Osteoblast (primary cell): ENCODE data around the gene GTPBP2. TPM values are rescaled to one million over a fixed set of nuclear protein-coding genes. Genes with fewer than 3 reads are reported as not detected.

Experiments
- DNase-seq: peaks from one replicate; pipeline ENCODE4 v3.0.0; 2011; ENCODE audit warnings: low spot score, mixed read lengths; ENCODE audit not compliant: insufficient read length; ENCODE audit errors: missing footprints
- H2AFZ ChIP-seq: 2 replicates; pipeline ENCODE4 v1.6.0; 2011; ENCODE audit warnings: mild to moderate bottlenecking, low read length
- H3K27ac ChIP-seq: 2 replicates; pipeline ENCODE4 v1.5.1; 2011; ENCODE audit warnings: mild to moderate bottlenecking, low read depth, low read length, moderate library complexity
- H3K27me3 ChIP-seq: 2 replicates; pipeline ENCODE4 v1.6.0; 2012; ENCODE audit warnings: mild to moderate bottlenecking, control low read depth, inconsistent platforms, low read length, moderate library complexity; ENCODE audit not compliant: insufficient read depth
- H3K36me3 ChIP-seq: 2 replicates; pipeline ENCODE4 v1.5.1; 2011; ENCODE audit warnings: mild to moderate bottlenecking, low read length, control low read depth, moderate library complexity; ENCODE audit not compliant: insufficient read depth
- H3K4me1 ChIP-seq: 2 replicates; pipeline ENCODE4 v1.5.1; 2011; ENCODE audit warnings: mild to moderate bottlenecking, low read length, control low read depth, moderate library complexity; ENCODE audit not compliant: insufficient read depth
- H3K4me2 ChIP-seq: 2 replicates; pipeline ENCODE4 v1.6.0; 2011; ENCODE audit warnings: mild to moderate bottlenecking, low read length; ENCODE audit not compliant: insufficient read depth
- H3K4me3 ChIP-seq: fragments of 200-600 bp; sonication (generic); 3 replicates; pipeline ENCODE4 v1.5.1; 2012; ENCODE audit warnings: mild to moderate bottlenecking, low read length, inconsistent platforms; ENCODE audit not compliant: insufficient read depth
- H3K79me2 ChIP-seq: 2 replicates; pipeline ENCODE4 v1.6.0; 2012; ENCODE audit warnings: mild to moderate bottlenecking, low read length, control low read depth, inconsistent platforms; ENCODE audit not compliant: insufficient read depth
- H3K9me3 ChIP-seq: 2 replicates; pipeline ENCODE4 v1.5.1; 2011; ENCODE audit warnings: low read depth, low read length, control low read depth
- H4K20me1 ChIP-seq: 2 replicates; pipeline ENCODE4 v1.6.0; 2012; ENCODE audit warnings: mild to moderate bottlenecking, low read length, control low read depth; ENCODE audit not compliant: insufficient read depth
- total RNA-seq: library from RNA; depleted of rRNA; stranded (reverse); fragments of >200 nt; gene quantifications from 2 replicates; pipeline ENCODE4 v1.2.3, GENCODE V29; 2012
- TF ChIP-seq, protein P1 (sequence below): IDR thresholded peaks from 2 replicates; pipeline ENCODE4 v1.5.1; 2011; ENCODE audit warnings: mild to moderate bottlenecking, low read depth, low read length, moderate library complexity; ENCODE audit errors: extremely low read depth

Gene GTPBP2
- total RNA-seq, 1 donor, result 84.0 TPM

DNA sequence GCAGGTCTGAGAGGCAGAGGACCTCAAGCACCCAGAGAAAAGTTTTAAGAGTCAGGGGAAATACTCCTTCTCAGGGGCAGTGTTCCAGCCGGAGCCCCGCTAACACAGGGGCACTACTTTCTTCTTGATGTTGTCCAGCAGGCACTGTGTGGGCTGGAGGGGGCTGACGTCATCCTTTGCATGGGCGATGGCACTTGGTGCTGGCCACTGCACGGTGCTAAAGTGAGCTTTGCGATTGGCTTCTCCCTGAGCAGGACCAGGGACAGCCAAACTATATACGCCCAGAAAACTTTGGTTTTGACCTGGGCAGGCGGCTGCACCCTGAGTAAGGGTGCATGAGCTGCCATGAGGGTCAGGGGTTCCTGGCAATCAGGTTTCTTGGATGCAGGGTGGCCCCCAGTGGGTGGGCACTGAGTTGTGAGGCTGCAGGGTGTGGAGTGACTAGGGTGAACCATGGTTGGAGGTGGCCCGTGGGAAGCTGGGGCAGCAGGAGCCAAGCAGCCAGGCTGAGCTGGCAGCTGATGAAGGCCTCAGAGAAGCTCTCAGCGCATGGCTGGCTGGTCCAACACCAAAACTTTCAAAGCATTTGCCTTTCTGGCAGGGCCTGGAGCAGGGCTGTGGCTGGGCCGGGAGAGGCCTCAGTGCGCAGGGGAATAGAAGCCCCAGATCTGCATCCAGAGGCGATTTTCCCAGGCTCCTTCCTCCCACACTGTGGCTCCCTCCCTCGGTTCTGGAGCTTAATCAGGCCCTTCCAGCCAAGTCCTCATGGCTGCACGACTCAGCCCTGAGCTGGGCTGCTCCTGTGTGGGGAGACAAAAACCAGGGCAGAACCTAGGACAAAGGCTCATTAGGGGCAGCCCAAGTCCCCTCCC lies 40.2 kb upstream of the GTPBP2 start:
- no peak overlapping the region for H3K4me3 ChIP-seq
- H3K36me3 ChIP-seq, result peaks cover 24% of the 10 kb centered on the region
- TF ChIP-seq, protein P1, sequence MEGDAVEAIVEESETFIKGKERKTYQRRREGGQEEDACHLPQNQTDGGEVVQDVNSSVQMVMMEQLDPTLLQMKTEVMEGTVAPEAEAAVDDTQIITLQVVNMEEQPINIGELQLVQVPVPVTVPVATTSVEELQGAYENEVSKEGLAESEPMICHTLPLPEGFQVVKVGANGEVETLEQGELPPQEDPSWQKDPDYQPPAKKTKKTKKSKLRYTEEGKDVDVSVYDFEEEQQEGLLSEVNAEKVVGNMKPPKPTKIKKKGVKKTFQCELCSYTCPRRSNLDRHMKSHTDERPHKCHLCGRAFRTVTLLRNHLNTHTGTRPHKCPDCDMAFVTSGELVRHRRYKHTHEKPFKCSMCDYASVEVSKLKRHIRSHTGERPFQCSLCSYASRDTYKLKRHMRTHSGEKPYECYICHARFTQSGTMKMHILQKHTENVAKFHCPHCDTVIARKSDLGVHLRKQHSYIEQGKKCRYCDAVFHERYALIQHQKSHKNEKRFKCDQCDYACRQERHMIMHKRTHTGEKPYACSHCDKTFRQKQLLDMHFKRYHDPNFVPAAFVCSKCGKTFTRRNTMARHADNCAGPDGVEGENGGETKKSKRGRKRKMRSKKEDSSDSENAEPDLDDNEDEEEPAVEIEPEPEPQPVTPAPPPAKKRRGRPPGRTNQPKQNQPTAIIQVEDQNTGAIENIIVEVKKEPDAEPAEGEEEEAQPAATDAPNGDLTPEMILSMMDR, result no peak
- H3K79me2 ChIP-seq, result no peaks in the 10 kb centered on the region
- H3K9me3 ChIP-seq, result no peaks in the 10 kb centered on the region
- H3K4me1 ChIP-seq, result peaks cover 37% of the 10 kb centered on the region
- no peak overlapping the region for H2AFZ ChIP-seq
- no peaks in the 10 kb centered on the region for H4K20me1 ChIP-seq
- peak overlapping the region; percentile 40 for H3K4me2 ChIP-seq
- H3K27me3 ChIP-seq, result no peaks in the 10 kb centered on the region
- peak; percentile 95 for DNase-seq
- peak overlapping the region; percentile 48 for H3K27ac ChIP-seq

DNA sequence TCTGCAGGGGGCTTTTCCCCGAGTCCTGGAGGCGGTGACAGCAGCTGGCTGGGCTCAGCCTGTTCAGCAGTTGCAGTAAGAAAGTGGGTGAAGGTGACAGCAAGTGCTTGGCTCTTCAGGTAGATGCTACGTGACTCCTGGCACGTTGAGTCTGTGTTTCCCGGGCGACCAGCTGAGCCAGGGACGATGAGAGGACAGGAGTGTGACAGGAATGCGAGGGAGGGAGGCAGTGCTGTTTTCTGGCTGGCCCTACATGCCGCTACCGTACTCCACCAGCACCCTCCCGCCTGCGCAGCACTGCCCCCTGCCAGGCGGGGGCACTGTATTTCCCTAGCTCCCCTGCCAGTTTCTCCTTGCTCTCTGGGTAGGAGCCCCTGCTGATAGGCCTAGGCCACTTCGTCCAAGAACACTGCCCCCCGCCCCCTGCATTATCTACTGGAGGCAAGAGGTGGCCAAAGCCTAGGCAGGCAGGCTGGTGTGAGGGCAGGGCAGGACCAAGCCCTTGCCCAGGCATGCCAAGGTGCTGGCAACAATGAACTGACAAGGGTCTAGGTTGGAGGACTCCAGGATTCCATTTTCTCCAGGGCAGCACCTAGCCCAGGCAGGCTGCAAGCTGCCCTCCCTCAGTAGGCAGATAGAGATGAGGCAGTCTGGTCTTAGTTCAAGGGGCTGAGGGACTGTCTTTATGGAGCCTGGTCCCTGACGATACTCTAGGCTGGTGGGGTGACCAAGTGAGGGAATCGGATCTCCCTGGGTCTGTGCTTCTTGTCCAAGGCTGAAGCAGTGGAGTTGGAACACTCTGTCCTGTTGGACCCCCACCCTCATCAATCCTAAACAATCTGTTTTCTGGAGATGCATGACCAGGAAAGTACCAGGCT lies 39.3 kb upstream of the GTPBP2 start:
- H3K27me3 ChIP-seq, result no peaks in the 10 kb centered on the region
- H3K4me3 ChIP-seq, result no peak overlapping the region
- no peaks in the 10 kb centered on the region for H3K9me3 ChIP-seq
- H4K20me1 ChIP-seq, result no peaks in the 10 kb centered on the region
- no peaks in the 10 kb centered on the region for H3K79me2 ChIP-seq
- peak overlapping the region; percentile 48 for H3K27ac ChIP-seq
- DNase-seq, result peak; percentile 92
- no peak overlapping the region for H2AFZ ChIP-seq
- peak overlapping the region; percentile 40 for H3K4me2 ChIP-seq
- peaks cover 21% of the 10 kb centered on the region for H3K36me3 ChIP-seq
- peaks cover 37% of the 10 kb centered on the region for H3K4me1 ChIP-seq
- TF ChIP-seq, protein P1, result peak; percentile 54

GRCh38 chr6:43667245-43668150 lies 38.4 kb upstream of the GTPBP2 start:
- Histone ChIP-seq H3K27me3 (no peaks in the 10 kb centered on the region), H4K20me1 (no peaks in the 10 kb centered on the region), H3K36me3 (peaks cover 18% of the 10 kb centered on the region), H3K4me2 (peak overlapping the region; percentile 35), H3K27ac (no peak overlapping the region), H3K4me1 (peaks cover 37% of the 10 kb centered on the region), H3K9me3 (no peaks in the 10 kb centered on the region), H3K4me3 (peak overlapping the region; percentile 34), H2AFZ (no peak overlapping the region), H3K79me2 (no peaks in the 10 kb centered on the region)
- TF ChIP-seq, protein P1, result peak; percentile 94
- DNase-seq, result peak; percentile 95
